Neural progenitor cell (in vitro differentiated cells): ENCODE measurements around the gene RBBP8NL. TPM values are rescaled to one million over a fixed set of nuclear protein-coding genes. Genes with fewer than 3 reads are reported as not detected.

ENCODE experiments used
- DNase-seq: peaks from one replicate; pipeline ENCODE4 v3.0.0-alpha.2; 2016; ENCODE audit warnings: low spot score
- H2AFZ ChIP-seq: fragments of 200-600 bp; sonication (generic); replicated peaks from 2 replicates; pipeline ENCODE4 v1.6.1; 2016; ENCODE audit warnings: antibody characterized with exemption
- H3F3A ChIP-seq: fragments of 200-600 bp; sonication (generic); 2 replicates; pipeline ENCODE4 v1.6.1; 2016; ENCODE audit warnings: antibody characterized with exemption, low read depth
- H3K27ac ChIP-seq: fragments of 200-600 bp; sonication (generic); 2 replicates; pipeline ENCODE4 v1.5.1; 2016; ENCODE audit warnings: mild to moderate bottlenecking
- H3K27me3 ChIP-seq: fragments of 200-600 bp; sonication (generic); 2 replicates; pipeline ENCODE4 v1.6.1; 2016; ENCODE audit warnings: mild to moderate bottlenecking, moderate library complexity
- H3K36me3 ChIP-seq: fragments of 200-600 bp; sonication (generic); 2 replicates; pipeline ENCODE4 v1.5.1; 2016
- H3K4me1 ChIP-seq: fragments of 200-600 bp; sonication (generic); 2 replicates; pipeline ENCODE4 v1.6.1; 2016; ENCODE audit warnings: mixed run types
- H3K4me2 ChIP-seq: fragments of 200-600 bp; sonication (generic); 2 replicates; pipeline ENCODE4 v1.6.1; 2016
- H3K4me3 ChIP-seq: fragments of 200-600 bp; sonication (generic); 2 replicates; pipeline ENCODE4 v1.5.1; 2016
- H3K79me2 ChIP-seq: fragments of 200-600 bp; sonication (generic); 2 replicates; pipeline ENCODE4 v1.6.1; 2016; ENCODE audit warnings: low read depth
- H3K9ac ChIP-seq: fragments of 200-600 bp; sonication (generic); 2 replicates; pipeline ENCODE4 v1.6.1; 2016
- H3K9me3 ChIP-seq: fragments of 200-600 bp; sonication (generic); 2 replicates; pipeline ENCODE4 v1.5.1; 2016; ENCODE audit warnings: low read depth
- H4K20me1 ChIP-seq: fragments of 200-600 bp; sonication (generic); 2 replicates; pipeline ENCODE4 v1.6.1; 2016; ENCODE audit warnings: low read depth
- H3K27ac Mint-ChIP-seq: 3 replicates; pipeline ENCODE4 v1.8.0; 2021; ENCODE audit warnings: mixed read lengths
- H3K27me3 Mint-ChIP-seq: 2 replicates; pipeline ENCODE4 v1.8.0; 2022; ENCODE audit warnings: low read depth, mild to moderate bottlenecking, inconsistent platforms, moderate library complexity, mixed read lengths; ENCODE audit not compliant: insufficient read depth
- H3K36me3 Mint-ChIP-seq: 3 replicates; pipeline ENCODE4 v1.8.0; 2021; ENCODE audit warnings: mixed read lengths
- H3K4me1 Mint-ChIP-seq: 3 replicates; pipeline ENCODE4 v1.8.0; 2021; ENCODE audit warnings: mixed read lengths
- H3K4me3 Mint-ChIP-seq: 3 replicates; pipeline ENCODE4 v1.8.0; 2021; ENCODE audit warnings: mild to moderate bottlenecking, moderate library complexity, mixed read lengths
- H3K9me3 Mint-ChIP-seq: 3 replicates; pipeline ENCODE4 v1.8.0; 2020; ENCODE audit warnings: mixed read lengths
- CTCF ChIP-seq: fragments of 200-600 bp; sonication (generic); IDR thresholded peaks from 2 replicates; pipeline ENCODE4 v1.5.1; 2017; ENCODE audit warnings: antibody characterized with exemption, mild to moderate bottlenecking
- EZH2 ChIP-seq: fragments of 200-600 bp; sonication (generic); IDR thresholded peaks from 2 replicates; pipeline ENCODE4 v1.6.1; 2017; ENCODE audit warnings: antibody characterized with exemption, mild to moderate bottlenecking, moderate library complexity
- EZH2phosphoT487 ChIP-seq: fragments of 200-600 bp; sonication (generic); IDR thresholded peaks from 2 replicates; pipeline ENCODE4 v1.6.1; 2017; ENCODE audit warnings: antibody characterized with exemption
- total RNA-seq: library from RNA; depleted of rRNA; stranded (reverse); fragments of >200 nt; gene quantifications from 2 replicates; pipeline ENCODE4 v1.2.3, GENCODE V29; 2015; ENCODE audit warnings: low replicate concordance

The RBBP8NL gene
- total RNA-seq, 1 donor from 2014 or later = not detected

DNA sequence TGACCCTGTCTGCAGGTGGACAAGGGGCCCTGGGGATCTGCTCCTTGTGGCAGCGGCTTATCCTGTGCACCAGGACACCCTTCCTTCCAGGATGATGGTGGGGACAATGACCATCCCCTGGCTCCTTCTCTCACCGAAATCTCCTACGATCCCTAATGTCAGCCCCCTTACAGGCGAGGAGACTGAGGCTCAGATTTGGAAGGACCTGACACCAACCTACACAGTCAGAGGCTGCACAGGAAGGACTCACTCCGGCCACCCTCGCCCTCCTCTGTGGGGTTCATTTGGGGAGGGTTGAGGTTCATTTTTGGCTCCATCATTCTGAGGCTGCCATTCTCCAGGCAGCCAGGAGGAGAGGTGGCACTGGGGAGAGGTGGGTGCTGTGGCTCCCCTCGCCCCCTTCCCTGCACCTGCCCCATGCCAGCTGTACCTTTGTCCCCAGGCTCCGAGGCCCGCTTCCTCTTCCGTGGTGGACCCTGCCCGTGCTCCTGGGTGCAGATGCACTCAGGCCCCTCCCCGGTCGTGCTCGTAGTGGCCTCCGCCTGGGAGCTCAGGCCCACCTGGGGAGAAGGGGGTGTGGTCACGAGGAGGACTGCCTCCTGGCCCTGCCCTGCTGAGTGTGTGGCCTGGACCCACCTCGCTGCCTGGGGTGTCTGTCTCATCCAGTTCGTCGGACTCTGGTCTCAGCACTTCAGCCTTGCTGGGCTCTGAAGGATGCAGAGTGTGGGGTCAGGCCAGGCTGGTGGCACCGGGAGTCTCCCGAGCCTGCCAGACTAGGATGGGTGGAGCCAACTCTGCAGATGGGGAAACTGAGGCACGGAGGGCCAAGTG is 14.9 kb downstream of the RBBP8NL start:
- H2AFZ ChIP-seq = no peak overlapping the region
- no peak overlapping the region for H3K4me3 ChIP-seq
- peak overlapping the region; percentile 90 for H3K27ac Mint-ChIP-seq
- H3K4me1 ChIP-seq = peaks cover 9% of the 10 kb centered on the region
- no peaks in the 10 kb centered on the region for H3K79me2 ChIP-seq
- no peak overlapping the region for H3K9ac ChIP-seq
- peaks cover 27% of the 10 kb centered on the region for H3K27me3 ChIP-seq
- no peaks in the 10 kb centered on the region for H3K36me3 ChIP-seq
- H3K4me3 Mint-ChIP-seq = no peak overlapping the region
- H3K4me2 ChIP-seq = no peak overlapping the region
- peaks cover 4% of the 10 kb centered on the region for H3F3A ChIP-seq
- no peak overlapping the region for H3K27ac ChIP-seq
- peaks cover 3% of the 10 kb centered on the region for H3K4me1 Mint-ChIP-seq
- H4K20me1 ChIP-seq = no peaks in the 10 kb centered on the region
- H3K36me3 Mint-ChIP-seq = no peaks in the 10 kb centered on the region
- DNase-seq = no peak
- no peaks in the 10 kb centered on the region for H3K9me3 ChIP-seq
- TF ChIP-seq CTCF = no peak
- TF ChIP-seq EZH2phosphoT487 = no peak
- no peak for TF ChIP-seq EZH2
- peaks cover 8% of the 10 kb centered on the region for H3K27me3 Mint-ChIP-seq
- H3K9me3 Mint-ChIP-seq = no peaks in the 10 kb centered on the region

GRCh38 chr20:62411479-62412193 is 15.7 kb downstream of the RBBP8NL start:
- H3K9me3 ChIP-seq = no peaks in the 10 kb centered on the region
- TF ChIP-seq CTCF = no peak
- TF ChIP-seq EZH2phosphoT487 = no peak
- no peak for TF ChIP-seq EZH2
- no peaks in the 10 kb centered on the region for H3K79me2 ChIP-seq
- H4K20me1 ChIP-seq = peaks cover under 1% of the 10 kb centered on the region
- H3K9ac ChIP-seq = no peak overlapping the region
- H3K4me2 ChIP-seq = no peak overlapping the region
- DNase-seq = no peak
- H3K4me3 Mint-ChIP-seq = no peak overlapping the region
- no peak overlapping the region for H3K27ac Mint-ChIP-seq
- peaks cover 27% of the 10 kb centered on the region for H3K27me3 ChIP-seq
- H3K27ac ChIP-seq = no peak overlapping the region
- H3K36me3 ChIP-seq = no peaks in the 10 kb centered on the region
- H3F3A ChIP-seq = peaks cover 4% of the 10 kb centered on the region
- H3K4me1 Mint-ChIP-seq = peaks cover 3% of the 10 kb centered on the region
- H3K4me3 ChIP-seq = no peak overlapping the region
- no peaks in the 10 kb centered on the region for H3K9me3 Mint-ChIP-seq
- H3K36me3 Mint-ChIP-seq = no peaks in the 10 kb centered on the region
- H3K27me3 Mint-ChIP-seq = peaks cover 8% of the 10 kb centered on the region
- peaks cover 9% of the 10 kb centered on the region for H3K4me1 ChIP-seq
- no peak overlapping the region for H2AFZ ChIP-seq

DNA sequence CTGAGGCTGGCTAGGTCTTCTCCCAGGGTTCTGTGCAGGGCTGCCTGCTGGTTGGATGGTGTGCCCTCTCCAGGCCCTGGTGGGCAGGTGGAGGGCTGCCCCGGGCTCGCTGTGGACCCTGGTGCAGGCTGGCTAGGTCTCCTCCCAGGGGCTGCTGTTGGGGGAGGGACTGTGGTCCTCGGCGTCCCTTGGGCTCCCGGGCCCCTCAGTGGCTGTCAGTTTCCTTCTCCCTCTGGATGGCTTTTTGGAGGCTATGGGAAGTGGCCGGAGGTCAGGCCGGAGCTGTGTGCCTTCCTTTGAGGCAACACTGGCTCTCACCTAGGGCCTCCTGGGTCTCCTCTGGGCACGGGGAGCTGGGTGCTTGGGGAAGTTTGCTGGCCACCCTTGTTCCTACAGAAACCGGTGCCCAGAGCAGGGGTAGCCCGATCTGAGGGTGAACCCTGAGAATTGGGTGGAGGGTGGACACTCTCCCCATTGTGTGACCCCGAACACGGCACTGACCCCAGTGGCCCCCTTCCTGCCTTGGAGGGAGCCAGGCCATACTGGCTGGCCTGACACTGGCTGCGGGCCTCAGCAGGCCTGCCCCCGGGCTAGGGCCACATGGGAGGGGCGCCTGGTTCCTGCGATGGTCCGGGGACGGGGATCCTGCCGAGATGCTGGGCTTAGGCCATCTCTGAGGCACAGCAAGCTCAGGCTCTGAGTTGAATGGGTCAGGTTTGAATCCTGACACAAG is 16.4 kb downstream of the RBBP8NL start:
- Histone ChIP-seq H3K9ac (no peak overlapping the region), H3K79me2 (no peaks in the 10 kb centered on the region), H4K20me1 (peaks cover 7% of the 10 kb centered on the region), H3K36me3 (no peaks in the 10 kb centered on the region), H2AFZ (no peak overlapping the region), H3K27me3 (peaks cover 27% of the 10 kb centered on the region), H3K9me3 (no peaks in the 10 kb centered on the region), H3K4me1 (peaks cover 13% of the 10 kb centered on the region), H3F3A (peaks cover 7% of the 10 kb centered on the region), H3K4me3 (no peak overlapping the region), H3K27ac (no peak overlapping the region), H3K4me2 (peak overlapping the region; percentile 63)
- H3K9me3 Mint-ChIP-seq = no peaks in the 10 kb centered on the region
- H3K4me3 Mint-ChIP-seq = no peak overlapping the region
- peaks cover 5% of the 10 kb centered on the region for H3K4me1 Mint-ChIP-seq
- no peaks in the 10 kb centered on the region for H3K36me3 Mint-ChIP-seq
- TF ChIP-seq EZH2 = no peak
- TF ChIP-seq EZH2phosphoT487 = no peak
- TF ChIP-seq CTCF = no peak
- no peak for DNase-seq
- H3K27me3 Mint-ChIP-seq = peaks cover 8% of the 10 kb centered on the region
- H3K27ac Mint-ChIP-seq = no peak overlapping the region
